NCI-H128 (cell line): ENCODE measurements around the gene NADK.
A peak's percentile ranks its signal among the peaks of the same experiment; 100 is the strongest.
"Not testable (repeated sequence)": the region's sequence is repeated elsewhere in the genome, so short reads cannot be mapped to it uniquely, and the experiment has no call there.

Experiments
- DNase-seq: peaks from one replicate; lab custom pipeline; 2025; ENCODE audit not compliant: unreplicated experiment; lab: John Stamatoyannopoulos, UW

The NADK gene

DNA sequence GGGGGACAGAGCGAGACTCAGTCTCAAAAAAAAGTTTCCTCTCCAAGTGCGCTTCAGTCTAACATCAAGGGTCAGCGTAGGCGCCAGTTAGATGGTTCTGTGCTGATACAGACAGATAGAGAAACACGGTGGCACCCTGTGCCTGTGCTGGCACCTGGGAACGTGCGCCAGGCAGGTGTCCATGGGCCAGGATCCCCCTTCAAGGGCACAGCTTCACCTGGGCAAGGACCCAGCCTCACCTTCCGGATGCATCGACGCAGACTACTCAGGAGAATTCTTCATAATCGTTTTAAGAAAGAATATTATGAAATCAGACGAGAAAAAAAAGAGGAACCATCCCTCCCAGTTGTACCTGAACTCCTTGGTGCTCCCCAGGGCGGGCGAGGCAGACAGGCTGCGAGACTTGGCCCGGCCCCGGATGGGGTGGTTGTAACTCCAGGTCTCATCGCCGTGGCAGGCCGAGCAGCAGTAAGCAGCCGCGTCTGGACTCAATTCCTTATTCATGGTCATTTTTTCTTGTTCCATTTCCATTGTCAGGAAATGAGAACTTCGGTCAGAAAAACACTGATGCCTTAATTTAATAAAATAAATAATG, 13.3 kb downstream of the NADK start:
- no peak for DNase-seq

DNA sequence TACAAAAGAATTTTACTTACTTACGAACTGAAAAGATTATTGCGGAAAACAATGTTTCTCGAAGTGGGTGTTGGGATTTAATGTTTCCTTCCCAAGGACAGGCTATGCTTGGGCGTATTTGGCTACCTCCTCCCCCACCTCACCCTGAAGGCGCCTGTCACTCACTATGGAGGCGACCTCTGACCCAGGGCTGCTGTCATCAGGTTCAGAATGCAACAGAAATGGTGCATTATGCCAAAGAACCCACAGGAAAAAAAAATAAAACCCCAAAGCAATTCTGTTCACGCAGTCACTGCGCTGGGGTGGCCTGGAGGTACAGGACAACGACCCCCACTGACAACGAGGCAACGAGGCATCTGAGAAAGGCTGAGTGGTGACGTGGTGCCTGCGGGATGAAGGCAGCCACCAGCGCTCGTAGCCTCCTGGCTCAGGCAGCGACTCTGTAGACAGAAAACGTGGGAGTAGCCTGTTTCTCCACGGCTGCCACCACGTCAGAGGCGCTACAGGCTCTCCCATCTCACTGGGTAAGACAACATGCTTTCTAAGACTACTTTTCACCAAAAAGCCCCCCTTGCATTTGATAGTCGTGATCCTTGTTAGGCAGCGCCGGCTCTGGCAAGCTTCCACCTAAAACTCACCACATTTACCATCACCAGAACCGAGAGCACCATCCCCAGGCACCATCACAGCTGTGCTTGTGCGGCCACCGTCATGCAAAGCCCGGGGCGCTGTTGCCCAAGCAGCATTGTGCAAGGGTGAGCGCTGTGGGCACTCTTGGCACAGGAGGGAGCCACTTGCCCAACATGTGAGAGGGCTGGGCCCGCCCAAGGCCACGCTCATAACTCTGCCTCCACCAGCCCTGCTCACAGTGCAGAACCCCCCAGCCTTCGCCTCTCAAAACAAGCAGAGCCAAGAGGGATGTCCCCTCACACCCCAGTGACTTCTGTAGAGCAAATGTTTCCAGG, 14.3 kb downstream of the NADK start:
- peak; percentile 24 for DNase-seq

DNA sequence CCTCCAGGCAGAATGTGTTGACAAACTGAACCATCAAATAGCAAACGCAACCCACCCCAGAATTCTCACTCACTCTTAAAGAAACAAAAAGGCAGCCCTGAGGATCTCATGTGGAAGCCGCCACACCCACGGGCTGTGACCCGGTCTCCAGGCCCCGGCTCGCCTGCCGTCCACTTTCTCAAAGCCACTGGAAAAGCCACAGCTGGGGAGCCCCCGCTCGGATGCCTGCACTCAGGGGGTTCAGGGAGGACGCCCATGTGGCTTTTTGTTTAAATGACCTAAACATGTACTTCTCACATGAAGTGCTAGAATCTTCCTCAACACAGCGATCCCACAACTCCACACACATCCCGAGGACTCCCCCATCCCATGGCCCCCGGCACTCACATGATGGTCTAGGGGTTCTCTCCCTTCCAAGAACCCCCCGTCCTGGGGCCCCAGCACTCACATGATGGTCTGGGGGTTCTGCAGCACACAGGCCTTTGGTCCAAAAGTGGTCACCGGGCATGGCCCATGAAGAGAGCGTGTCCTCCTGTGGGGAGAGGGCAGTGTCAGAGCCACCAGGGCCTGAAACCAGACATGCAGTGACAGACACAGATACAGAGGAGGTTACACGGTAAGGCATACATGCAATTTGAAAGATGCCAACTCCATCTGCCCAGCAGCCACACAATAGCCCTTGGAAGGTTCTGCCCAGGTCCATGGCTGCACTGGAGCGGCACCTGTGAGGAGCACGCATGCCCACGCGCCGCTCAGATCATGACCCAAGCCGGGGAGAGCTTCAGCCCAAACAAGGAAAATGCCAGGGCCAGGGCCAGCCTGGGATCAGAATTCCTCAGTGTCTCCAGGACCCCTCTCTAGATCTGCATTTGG, 16.5 kb downstream of the NADK start:
- no peak for DNase-seq

DNA sequence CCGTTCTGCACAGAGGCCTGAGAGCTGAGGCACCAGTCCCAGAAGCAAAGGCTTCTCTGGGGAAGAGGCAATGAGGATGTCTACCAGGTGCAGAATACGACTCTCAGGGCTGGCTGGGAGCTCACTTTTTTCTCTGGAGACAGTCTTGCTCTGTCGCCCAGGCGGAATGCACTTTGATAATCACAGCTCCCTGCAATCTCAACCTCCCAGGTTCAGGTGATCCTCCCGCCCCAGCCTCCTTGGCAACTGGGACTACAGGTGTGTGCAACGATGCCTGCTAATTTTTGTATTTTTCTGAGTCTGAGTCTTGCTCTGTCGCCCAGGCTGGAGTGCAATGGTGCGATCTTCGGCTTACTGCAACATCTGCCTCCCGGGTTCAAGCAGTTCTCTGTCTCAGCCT, 17.6 kb downstream of the NADK start:
- no peak for DNase-seq

DNA sequence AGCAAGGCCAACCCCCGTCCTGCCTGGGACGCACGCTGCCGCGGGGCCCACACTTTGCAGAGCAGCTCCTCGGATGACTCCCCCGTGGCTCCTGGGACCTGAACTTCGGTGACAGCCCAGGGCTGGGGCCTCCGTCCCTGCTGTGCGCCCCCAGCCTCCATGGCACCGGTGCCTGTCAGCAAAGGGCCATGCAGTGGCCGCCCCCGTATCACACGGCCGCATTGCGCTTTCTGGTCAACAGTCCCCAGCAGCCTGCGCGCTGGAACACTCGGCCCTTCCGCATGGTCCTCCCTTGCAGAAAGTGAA, 18.0 kb downstream of the NADK start:
- no peak for DNase-seq

DNA sequence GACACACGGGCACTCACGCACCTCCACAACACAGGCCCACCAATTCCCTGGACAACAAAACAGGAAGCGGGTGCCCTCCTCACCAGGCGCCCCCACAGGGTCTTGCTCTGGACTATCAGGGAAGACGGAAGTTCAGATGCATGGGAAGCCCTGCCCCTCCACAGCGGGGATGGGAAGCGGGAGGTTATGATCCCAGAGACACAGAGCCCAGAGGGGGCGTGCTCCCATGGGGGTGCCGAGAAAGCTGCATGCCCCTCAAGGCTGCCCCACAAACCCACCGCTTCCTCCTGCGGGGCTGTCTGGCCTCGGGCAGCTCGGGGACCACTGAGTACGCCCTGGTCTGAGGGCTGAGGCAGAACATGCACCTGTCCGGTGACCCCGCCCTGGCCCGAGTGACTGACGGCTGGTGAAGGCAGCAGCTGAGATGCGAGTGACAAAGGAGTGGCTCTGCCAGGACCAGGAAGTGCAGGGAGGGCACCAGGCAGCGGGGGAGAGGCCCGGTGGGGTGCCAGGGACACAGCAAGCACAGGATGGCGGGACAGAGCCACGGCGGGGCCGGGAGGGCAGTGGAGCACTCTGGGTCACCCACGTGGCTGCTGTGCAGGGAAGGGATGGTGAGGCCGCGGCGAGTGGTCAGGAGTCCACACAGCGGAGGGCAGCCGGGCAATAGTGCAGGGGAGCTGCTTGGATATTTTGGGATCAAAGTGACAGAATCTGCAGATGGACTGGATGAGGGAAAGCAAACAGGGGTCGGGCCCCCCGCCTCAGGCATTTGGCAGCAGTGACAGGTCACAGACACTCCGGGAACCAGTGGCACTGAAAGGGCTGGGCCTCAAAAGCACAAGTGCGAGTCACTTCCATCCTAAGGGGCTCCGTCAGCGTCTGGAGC, 18.6 kb downstream of the NADK start:
- DNase-seq, result no peak

DNA sequence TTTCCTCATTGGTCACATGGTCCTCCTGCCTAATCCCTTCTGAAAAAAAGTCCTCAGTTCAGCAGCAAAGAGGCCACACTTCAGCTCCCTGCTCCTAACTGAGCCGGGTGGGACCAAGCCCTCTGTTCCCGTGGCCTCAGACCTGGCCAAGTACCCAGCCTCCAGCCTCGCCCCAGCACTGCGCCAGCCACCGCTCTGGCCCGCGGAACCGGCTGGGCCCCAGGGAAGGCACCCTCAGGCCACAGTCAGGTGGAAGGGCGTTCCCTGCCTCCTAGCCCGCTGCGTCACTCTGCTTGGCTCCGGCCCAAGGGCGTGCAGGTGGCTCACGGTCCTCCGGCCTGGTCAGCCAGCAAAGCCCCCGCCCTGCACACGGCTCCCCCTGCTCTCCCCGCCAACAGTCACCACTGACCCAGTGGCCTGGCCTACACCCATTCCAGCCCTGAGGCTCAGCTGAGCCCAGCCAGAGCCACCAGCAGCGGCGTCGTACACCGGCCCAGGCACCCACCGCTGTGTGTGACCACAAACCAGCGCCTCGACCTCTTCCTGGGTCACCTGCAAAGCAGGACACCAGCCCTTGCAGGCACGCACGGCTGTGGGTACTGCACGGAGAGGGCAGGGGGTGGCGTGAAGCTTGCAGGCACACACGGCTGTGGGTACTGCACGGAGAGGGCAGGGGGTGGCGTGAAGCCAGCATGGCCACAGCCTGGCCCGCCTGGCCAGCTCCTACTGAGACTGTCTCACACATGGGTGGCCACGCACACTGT, 19.4 kb downstream of the NADK start:
- no peak for DNase-seq

DNA sequence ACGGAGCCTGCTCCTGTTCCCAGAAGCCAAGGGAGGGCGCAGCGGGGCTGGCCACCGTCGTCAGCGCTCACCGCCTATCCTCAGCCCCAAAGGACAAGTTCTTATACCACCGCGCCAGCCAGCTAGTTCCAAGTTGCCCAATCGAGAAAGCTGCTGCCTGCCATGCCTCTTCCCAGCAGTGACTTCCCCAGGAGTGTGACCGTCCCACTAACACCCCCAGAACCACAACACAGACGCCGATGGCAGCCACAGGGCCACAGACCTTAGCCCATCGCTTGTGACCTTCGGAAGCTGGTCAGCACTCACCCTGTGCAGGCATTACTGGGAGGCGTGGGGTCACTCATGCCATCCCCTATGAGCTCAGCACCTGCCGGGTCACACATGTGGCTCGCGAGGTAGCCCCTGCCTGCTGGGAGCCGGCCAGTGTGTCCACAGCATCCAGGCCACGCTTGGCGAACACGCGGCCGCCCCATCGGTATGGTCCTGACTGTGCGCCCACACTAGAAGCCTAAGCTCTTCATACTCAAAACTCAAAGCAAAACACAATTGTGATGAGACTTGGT, 20.1 kb downstream of the NADK start:
- no peak for DNase-seq

DNA sequence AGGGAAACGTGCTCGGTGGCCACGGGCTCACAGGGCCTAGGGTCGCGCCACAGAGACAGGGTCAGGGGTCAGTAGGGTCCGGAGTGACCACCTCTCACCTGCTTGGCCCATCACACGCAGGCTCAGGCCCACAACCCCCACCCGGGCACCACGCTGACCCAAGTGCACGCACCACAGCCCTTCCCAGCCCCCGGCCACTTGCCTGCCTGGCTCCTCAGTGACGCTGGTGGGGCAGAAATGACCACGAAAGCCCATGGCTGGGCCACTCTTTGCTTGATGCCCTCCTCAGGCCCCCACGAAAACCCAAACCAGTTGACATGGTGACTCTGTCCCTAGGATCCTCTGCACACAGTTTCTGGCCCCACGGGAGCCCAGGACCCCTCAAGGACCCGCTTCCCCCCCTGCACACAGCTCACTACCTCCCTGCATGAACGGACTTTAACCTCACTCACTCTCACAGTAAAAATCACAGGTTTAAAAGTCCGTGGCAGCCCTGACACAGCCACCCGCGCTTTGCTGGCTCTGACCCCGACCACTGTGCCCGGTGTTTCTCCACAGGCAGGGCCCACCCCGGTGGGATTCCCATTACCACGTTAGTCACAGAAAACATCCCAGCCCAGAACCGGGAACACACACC, 20.7 kb downstream of the NADK start:
- DNase-seq, result no peak

DNA sequence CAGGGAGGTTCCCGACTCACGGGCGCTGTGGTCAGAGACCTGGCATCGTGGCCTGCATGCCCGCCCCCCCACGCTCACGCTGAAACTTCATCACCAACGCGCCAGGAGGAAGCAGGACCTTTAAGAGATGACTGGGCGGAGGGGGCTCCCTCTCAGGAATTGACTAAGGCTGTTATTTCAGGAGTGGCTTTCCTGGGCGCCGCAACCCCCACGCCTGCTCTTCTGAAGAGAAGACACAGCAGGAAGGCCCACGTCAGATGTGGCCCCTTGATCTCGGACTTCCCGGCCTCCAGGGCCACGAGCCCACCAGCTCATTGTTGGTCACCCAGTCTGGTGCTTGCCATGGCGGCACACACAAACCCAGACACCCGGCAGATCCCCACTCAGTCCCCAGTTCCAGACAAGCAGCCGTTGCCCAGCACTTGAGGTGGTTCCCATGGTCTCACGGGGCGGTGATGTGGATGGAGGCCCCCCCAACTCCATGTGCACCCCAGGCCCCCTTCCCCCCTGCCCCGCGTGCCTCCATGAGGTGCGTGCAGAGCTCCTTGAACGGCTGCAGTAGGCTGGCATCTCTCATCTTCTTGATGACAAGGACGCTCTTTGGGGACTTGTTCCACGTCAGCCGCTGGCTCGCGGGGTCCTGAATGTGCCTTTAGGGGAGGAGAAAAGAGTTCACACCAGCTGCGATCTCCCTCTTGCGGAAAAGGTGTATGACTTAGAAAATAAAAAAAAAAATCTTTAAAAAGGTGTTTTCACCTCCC, 21.4 kb downstream of the NADK start:
- no peak for DNase-seq

DNA sequence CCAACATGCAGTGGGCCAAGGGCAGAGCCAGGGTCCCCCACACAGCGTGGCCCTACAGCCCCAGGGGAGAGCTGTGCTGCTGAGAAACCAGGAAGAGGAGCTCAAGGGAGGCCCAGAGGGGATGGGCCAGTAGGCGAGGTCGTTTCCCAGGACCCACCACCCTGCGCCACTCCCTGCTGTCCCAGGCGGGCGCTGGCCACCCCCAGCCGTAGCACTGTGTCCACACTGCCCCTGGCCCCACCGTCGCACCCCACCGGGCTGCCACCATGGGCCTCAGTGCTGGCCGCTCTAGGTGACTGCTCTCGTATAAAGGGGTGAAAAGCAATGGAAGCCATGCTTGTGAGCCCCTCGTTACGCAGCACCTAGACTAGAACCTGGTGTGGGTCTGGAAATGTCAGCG, 22.4 kb downstream of the NADK start:
- no peak for DNase-seq

DNA sequence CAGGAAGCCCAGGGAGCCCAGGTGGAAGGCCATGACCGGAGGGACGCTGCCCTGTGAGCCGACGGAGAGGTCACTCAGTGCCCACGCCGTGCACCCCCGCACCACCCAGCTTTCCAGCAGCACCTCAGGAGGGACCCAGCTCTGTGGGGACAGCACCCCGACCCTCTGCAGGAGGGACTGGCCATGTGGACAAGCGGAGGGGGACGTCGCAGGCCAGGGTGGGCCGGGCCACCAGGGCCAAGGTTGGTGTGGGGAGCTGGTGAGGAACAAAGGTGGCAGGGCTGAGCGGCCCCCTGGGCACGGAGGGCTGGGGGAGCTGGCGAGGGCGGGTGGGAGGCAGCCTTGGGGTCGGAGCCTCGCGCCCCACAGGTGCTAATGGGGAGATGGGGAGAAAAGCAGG, 22.8 kb downstream of the NADK start:
- DNase-seq, result no peak

DNA sequence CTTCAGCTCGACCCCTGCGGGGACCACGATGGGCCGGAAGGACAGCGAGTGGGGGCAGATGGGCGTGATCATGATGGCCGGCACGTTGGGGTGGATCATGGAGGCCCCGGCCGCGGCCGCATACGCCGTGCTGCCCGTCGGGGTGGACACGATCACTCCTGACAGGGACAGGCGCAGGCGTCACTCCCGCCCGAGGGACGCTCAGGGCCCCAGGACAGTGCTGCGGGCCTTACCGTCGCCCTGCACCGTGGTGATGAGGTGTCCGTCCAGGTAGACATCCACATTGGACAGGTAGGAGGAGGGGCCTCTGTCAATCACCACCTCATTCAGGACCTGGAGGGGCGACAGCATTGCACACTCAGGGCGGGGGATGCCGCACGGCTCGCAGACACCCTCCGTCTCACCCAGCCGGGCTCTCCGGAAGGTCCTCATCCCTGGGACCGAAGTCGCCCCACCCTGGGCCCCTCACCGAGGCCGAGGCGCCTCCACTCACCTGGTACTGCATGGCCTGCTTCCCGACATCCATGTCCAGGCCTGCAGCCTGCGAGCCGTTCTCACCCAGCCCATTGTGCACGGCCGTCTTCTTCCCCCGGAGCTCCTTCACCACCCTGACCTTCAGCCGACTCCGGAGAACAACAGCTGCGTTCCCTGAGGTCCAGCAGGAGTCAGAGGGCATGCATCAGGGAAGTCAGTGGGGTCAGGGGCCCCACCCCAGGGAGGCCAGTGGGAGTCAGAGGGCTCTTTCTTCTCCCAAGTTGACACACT, 24.0 kb downstream of the NADK start:
- no peak for DNase-seq

DNA sequence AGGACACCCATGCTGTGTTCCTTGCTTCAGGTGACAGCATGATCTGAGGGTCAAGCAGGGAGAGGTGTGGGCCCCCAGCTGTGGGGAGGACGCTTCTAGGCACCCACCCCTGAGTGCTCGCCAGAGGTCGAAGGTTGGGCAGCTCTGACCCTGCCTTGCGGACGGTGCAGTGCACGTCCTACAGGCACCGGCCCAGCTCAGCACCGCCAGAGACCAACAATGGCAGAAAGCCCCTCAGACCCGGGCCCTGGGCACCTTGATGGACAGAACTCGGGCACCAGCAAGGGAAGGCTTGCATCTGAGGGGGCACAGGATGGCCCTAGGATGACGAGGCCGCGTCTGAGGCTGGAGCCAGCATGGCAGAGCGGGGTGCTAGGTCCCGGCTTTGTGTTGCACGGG, 24.7 kb downstream of the NADK start:
- no peak for DNase-seq

DNA sequence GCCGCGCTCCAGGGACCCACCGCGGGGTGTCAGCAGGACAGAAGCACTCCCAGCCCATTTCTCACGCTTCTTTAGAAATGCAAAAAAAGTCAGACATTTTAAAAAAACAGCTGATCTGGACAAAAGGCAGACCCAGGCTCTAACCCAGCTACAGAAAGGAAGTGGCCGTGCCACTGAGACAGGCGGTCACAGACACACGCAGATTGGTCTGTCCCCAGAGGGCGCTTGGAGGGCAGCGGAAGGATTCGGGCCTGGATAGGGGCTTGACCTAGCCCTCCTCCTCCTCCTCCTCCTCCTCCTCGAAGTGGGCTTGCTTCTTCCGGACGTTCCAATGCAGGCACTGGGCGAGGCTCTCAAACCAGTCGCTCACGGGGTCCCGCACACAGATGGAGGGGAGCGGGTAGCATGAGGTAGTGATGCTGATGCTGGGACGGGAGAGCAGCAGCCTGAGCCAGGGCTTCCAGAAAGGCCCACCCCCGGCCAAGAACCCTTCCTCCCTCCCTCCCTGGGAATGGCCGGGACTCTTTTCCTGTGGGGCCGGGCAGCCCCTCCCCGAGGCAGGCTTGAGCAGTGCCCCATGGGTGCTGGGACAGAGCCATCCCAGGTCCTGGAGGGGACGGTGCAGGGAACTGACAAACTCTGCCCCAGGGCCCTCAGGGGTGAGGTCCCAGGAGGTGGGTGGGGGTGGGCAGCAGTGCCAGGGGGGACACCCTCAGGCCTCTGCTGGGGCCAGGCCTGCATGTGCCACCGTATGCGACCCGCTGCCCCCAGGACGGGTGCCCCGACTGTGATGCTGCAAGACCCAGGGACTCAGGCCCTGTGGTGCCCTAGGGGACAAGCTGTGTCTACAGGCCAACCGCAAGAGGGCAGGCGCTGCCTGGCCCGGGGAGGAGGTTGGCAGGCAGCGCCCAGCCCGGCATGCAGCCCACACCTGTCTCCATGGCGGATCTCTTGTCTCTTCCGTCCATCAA, 25.3 kb downstream of the NADK start:
- DNase-seq, result no peak

DNA sequence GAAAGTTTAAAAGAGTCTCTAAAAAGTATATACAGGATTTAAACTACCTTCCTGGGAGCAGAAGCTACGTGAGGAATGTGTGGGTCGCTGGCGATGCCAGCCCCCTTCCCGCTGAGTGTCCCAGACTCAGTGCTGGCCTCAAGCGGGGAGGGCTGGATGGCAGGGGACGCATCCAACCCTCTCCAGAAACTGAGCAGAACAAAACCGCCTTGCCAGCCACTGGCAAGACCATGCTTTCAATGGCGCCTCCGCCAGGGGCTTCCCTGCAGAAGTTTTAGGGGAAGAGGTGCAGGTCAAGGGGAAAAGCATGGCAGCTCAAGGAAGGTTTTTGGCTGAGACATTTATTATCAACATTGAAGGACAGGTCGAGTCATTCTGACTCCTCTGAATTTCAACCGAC, 26.1 kb downstream of the NADK start:
- no peak for DNase-seq

DNA sequence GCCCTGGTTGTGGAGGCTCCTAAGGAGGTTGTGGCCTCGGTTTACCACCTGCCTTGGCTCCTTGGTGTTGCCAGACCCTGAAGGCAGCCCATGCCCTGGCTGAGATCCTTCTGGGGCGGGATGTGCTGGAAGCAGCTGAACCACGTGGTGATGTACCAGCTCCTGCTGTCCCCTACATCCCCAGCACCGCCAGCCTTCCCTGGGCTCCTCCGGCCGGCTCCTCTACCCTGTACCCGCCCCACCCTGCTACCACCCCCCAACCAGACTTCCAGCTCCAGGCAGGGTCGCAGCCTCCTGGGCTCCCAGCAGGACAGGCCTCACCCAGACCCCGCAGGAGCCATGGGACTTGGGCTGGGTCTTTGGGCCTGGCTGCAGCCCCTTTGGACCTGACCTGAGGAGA, 28.3 kb downstream of the NADK start:
- not testable (repeated sequence) for DNase-seq
